Prostate gland (tissue), 2 donors: ENCODE data around the gene HCN1.

Experiments
- CTCF ChIP-seq, 4 experiments: fragments of 200-600 bp in 2 of 4; fragments of 450-650 bp in 2 of 4; sonication (generic) in 2 of 4; IDR thresholded peaks; 1 replicate in 3 of 4; 2 replicates in 1 of 4; pipeline ENCODE4 v1.5.1; 2016 to 2019; ENCODE audit warnings: antibody characterized with exemption in 4 of 4, mild to moderate bottlenecking in 2 of 4, moderate library complexity in 2 of 4
- POLR2A ChIP-seq: fragments of 450-650 bp; IDR thresholded peaks from one replicate; pipeline ENCODE4 v1.6.1; 2016; ENCODE audit warnings: antibody characterized with exemption, mild to moderate bottlenecking
- POLR2AphosphoS5 ChIP-seq: sonication (generic); formaldehyde crosslinking; IDR thresholded peaks from one replicate; pipeline ENCODE4 v1.6.1; 2017; ENCODE audit warnings: antibody characterized with exemption

DNA sequence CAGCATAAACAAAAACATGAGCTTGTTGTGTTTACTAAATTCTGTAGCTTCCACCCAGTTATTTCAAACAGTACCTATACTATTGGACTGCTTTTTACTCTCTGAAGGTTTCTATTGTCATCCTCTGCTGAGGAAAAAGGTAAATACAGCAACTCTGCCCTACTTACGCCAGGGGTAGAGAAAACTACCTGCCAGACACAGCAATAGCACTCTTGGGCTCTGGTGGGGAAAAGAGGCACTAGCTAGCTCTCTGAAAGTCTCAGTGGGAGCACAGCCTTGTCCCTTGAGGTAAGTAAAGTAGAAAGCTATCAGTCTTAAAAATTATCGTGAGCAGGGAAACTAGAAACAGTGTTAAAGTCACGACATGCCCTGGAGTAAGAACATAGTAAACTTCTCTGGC, 3.7 kb downstream of the HCN1 start:
- TF ChIP-seq CTCF (IDR thresholded peaks at IDR 0.05) (no peak), POLR2AphosphoS5 (no peak), POLR2A (no peak)
